B cell (primary cell): ENCODE results near the gene TAT. TPM values are rescaled to one million over a fixed set of nuclear protein-coding genes. Genes with fewer than 3 reads are reported as not detected.

Experiments used
- ATAC-seq: fragments of 200-7000 bp; cut with Tn5 transposase; one replicate; pipeline ENCODE4 v1.10.0; 2021; ENCODE audit warnings: low read depth, mild to moderate bottlenecking, moderate number of reproducible peaks, moderate library complexity
- CTCF ChIA-PET: fragments of 350-600 bp; sonication (Branson Sonifier 250); formaldehyde crosslinking; loops from one replicate; lab custom pipeline; 2021; ENCODE audit warnings: antibody characterized with exemption, inconsistent platforms; lab: Charles Lee
- POLR2A ChIA-PET: fragments of 350-600 bp; sonication (Branson Sonifier 250); formaldehyde crosslinking; loops from one replicate; lab custom pipeline; 2021; ENCODE audit warnings: antibody characterized with exemption; lab: Charles Lee
- DNase-seq: peaks from one replicate; pipeline ENCODE4 v3.0.0; 2013
- H2AFZ ChIP-seq: 2 replicates; pipeline ENCODE4 v1.6.1; 2012; ENCODE audit warnings: mild to moderate bottlenecking, low read depth, low read length; ENCODE audit not compliant: insufficient read depth, poor library complexity, severe bottlenecking
- H3K27ac ChIP-seq, 2 donors: 1 replicate in 1 of 2; 2 replicates in 1 of 2; pipeline ENCODE4 v1.5.1; 2012 to 2013; ENCODE audit warnings: low read length in 2 of 2, mild to moderate bottlenecking in 2 of 2, moderate library complexity in 1 of 2
- H3K27me3 ChIP-seq, 4 experiments: fragments of 200-600 bp in 1 of 4; sonication (generic) in 1 of 4; replicated peaks in 1 of 4; 1 replicate in 2 of 4; 2 replicates in 2 of 4; pipeline versions ENCODE4 v1.6.1 to v1.7.0; 2013 to 2016; ENCODE audit warnings: low read length in 3 of 4, mild to moderate bottlenecking in 2 of 4, mixed read lengths in 1 of 4, moderate library complexity in 1 of 4; ENCODE audit not compliant: insufficient read depth in 4 of 4, control insufficient read depth in 3 of 4; ENCODE audit errors: control extremely low read depth in 1 of 4
- H3K36me3 ChIP-seq, 2 experiments: replicated peaks in 1 of 2; 1 replicate in 1 of 2; 2 replicates in 1 of 2; pipeline versions ENCODE4 v1.6.1 to v1.7.1; 2013; ENCODE audit warnings: low read length in 1 of 2; ENCODE audit not compliant: insufficient read depth in 2 of 2, control insufficient read depth in 1 of 2; ENCODE audit errors: control extremely low read depth in 1 of 2, extremely low read depth in 1 of 2
- H3K4me1 ChIP-seq, 2 donors: fragments of 200-600 bp in 1 of 2; sonication (generic) in 1 of 2; 1 replicate in 1 of 2; 2 replicates in 1 of 2; pipeline versions ENCODE4 v1.5.1 to v1.6.1; 2013 to 2017; ENCODE audit warnings: low read length in 2 of 2; ENCODE audit not compliant: control insufficient read depth in 2 of 2, insufficient read depth in 2 of 2
- H3K4me2 ChIP-seq: replicated peaks from 2 replicates; pipeline ENCODE3; 2012; ENCODE audit warnings: mild to moderate bottlenecking, low read depth, low read length; ENCODE audit not compliant: poor library complexity, severe bottlenecking
- H3K4me3 ChIP-seq, 5 experiments: fragments of 200-600 bp in 1 of 5; sonication (generic) in 1 of 5; 1 replicate in 3 of 5; 2 replicates in 2 of 5; pipeline versions ENCODE4 v1.5.1 to v1.7.0; 2011 to 2016; ENCODE audit warnings: low read length in 4 of 5, mild to moderate bottlenecking in 4 of 5, low read depth in 2 of 5, control low read depth in 1 of 5, moderate library complexity in 1 of 5; ENCODE audit not compliant: insufficient read depth in 1 of 5; ENCODE audit errors: control extremely low read depth in 1 of 5, extremely low read depth in 1 of 5
- H3K79me2 ChIP-seq: fragments of 200-600 bp; sonication (generic); one replicate; pipeline ENCODE4 v1.6.0; 2016; ENCODE audit warnings: low read length; ENCODE audit not compliant: control insufficient read depth, insufficient read depth
- H3K9ac ChIP-seq: fragments of 200-600 bp; sonication (generic); 2 replicates; pipeline ENCODE4 v1.6.1; 2017; ENCODE audit warnings: mild to moderate bottlenecking, low read length, moderate library complexity
- H3K9me3 ChIP-seq, 3 donors: one replicate each; pipeline versions ENCODE4 v1.6.1 to v1.7.1; 2013; ENCODE audit warnings: low read length in 2 of 3; ENCODE audit not compliant: control insufficient read depth in 2 of 3, insufficient read depth in 1 of 3; ENCODE audit errors: control extremely low read depth in 1 of 3
- H4K20me1 ChIP-seq: 2 replicates; pipeline ENCODE4 v1.6.0; 2012; ENCODE audit warnings: mild to moderate bottlenecking, low read length; ENCODE audit not compliant: insufficient read depth, control insufficient read depth, poor library complexity, severe bottlenecking
- H3K27ac Mint-ChIP-seq: one replicate; pipeline ENCODE4 v1.8.0; 2021; ENCODE audit warnings: mixed read lengths
- H3K27me3 Mint-ChIP-seq: one replicate; pipeline ENCODE4 v1.8.0; 2021; ENCODE audit warnings: mixed read lengths
- H3K4me1 Mint-ChIP-seq: one replicate; pipeline ENCODE4 v1.8.0; 2021; ENCODE audit warnings: mixed read lengths
- H3K4me3 Mint-ChIP-seq: one replicate; pipeline ENCODE4 v1.8.0; 2021; ENCODE audit warnings: mixed read lengths
- H3K9me3 Mint-ChIP-seq: one replicate; pipeline ENCODE4 v1.8.0; 2022; ENCODE audit warnings: mixed read lengths; ENCODE audit not compliant: insufficient read depth
- EZH2 ChIP-seq: IDR thresholded peaks from 2 replicates; pipeline ENCODE4 v1.6.1; 2012; ENCODE audit warnings: borderline replicate concordance, low read depth, mild to moderate bottlenecking, moderate library complexity, low read length; ENCODE audit not compliant: insufficient read depth, poor library complexity, severe bottlenecking
- WGBS: methylation state at CpG from one replicate; pipeline ENCODE4 v1.1.5; 2013; ENCODE audit warnings: missing lambda C conversion rate; ENCODE audit not compliant: insufficient coverage; 5-methylcytosine and 5-hydroxymethylcytosine counted together
- intact Hi-C: fragments of 100-400 bp; cut with micrococcal nuclease; formaldehyde crosslinking; loops from one replicate; pipeline ENCODE4 v1.10.0; 2022
- polyA plus RNA-seq: library from polyadenylated mRNA; depleted of rRNA; stranded (reverse); fragments of >200 nt; gene quantifications from 2 replicates; pipeline ENCODE4 v1.2.3, GENCODE V29; 2012
- total RNA-seq, 2 donors: library from RNA; stranded (reverse); fragments of 120-200 nt in 1 of 2; gene quantifications; 1 replicate in 1 of 2; 2 replicates in 1 of 2; pipeline versions ENCODE4 v1.2.3 to v1.2.4, GENCODE V29; 2013 to 2022
- TF ChIP-seq, protein P1 (sequence below): fragments of 200-600 bp; IDR thresholded peaks from one replicate; pipeline ENCODE4 v1.8.0; 2022; ENCODE audit warnings: antibody characterized with exemption, mild to moderate bottlenecking

Gene TAT
- total and polyA plus RNA-seq, 2 donors (not counting 1 experiment from before 2014, with no cell fraction given), result not detected

DNA sequence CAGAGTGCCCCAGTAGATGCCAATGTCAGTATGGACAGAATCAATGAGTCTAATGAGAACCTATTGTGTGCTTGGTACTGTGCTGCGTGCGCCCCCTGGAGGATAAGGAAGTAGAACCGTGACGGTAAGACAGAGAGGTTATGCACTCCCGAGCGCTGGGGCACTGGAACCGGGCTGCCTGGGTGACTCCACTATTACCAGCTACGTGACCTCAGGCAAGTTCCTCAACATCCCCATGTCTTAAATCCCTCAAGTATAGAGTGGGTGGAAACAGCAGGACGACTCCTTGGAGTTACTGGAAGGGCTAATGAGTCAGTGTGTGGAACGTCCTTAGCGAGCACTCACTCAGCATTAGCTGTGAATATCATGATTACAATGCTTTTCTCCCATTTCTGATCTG, 34.5 kb downstream of the TAT start:
- ATAC-seq (peak; percentile 76), DNase-seq (peak; percentile 70)
- H3K36me3 ChIP-seq, result no peaks in the 10 kb centered on the region
- H3K9me3 ChIP-seq, result no peaks in the 10 kb centered on the region
- no peaks in the 10 kb centered on the region for H3K79me2 ChIP-seq
- H3K9me3 Mint-ChIP-seq, result no peaks in the 10 kb centered on the region
- WGBS, result 4% methylated on average over 5 of the region's 11 CpGs
- H3K27me3 ChIP-seq, result peaks cover 0 to 4% (median 1%) of the 10 kb centered on the region in 4 experiments
- no peak overlapping the region for H2AFZ ChIP-seq
- H3K4me1 ChIP-seq, result peaks cover 13 to 15% of the 10 kb centered on the region in 2 donors
- no peak overlapping the region for H3K9ac ChIP-seq
- intact Hi-C loops, result no loop called here
- H3K27ac ChIP-seq, result no peak overlapping the region
- H3K4me1 Mint-ChIP-seq, result peaks cover 15% of the 10 kb centered on the region
- H3K4me2 ChIP-seq, result peak overlapping the region; percentile 40
- no peak for TF ChIP-seq EZH2
- TF ChIP-seq, protein P1, sequence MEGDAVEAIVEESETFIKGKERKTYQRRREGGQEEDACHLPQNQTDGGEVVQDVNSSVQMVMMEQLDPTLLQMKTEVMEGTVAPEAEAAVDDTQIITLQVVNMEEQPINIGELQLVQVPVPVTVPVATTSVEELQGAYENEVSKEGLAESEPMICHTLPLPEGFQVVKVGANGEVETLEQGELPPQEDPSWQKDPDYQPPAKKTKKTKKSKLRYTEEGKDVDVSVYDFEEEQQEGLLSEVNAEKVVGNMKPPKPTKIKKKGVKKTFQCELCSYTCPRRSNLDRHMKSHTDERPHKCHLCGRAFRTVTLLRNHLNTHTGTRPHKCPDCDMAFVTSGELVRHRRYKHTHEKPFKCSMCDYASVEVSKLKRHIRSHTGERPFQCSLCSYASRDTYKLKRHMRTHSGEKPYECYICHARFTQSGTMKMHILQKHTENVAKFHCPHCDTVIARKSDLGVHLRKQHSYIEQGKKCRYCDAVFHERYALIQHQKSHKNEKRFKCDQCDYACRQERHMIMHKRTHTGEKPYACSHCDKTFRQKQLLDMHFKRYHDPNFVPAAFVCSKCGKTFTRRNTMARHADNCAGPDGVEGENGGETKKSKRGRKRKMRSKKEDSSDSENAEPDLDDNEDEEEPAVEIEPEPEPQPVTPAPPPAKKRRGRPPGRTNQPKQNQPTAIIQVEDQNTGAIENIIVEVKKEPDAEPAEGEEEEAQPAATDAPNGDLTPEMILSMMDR, result peak; percentile 73
- H3K4me3 ChIP-seq, result no peak overlapping the region
- H3K4me3 Mint-ChIP-seq, result no peak overlapping the region
- peaks cover 12% of the 10 kb centered on the region for H3K27me3 Mint-ChIP-seq
- CTCF ChIA-PET, result interaction anchor here (0.6 to 1.7 kb wide), 9 partner anchors 12 to 129 kb away, joined by 3 to 8 read pairs (median 3); no protein-coding TSS in a partner anchor
- H4K20me1 ChIP-seq, result no peaks in the 10 kb centered on the region
- POLR2A ChIA-PET, result no interaction called here
- no peak overlapping the region for H3K27ac Mint-ChIP-seq

DNA sequence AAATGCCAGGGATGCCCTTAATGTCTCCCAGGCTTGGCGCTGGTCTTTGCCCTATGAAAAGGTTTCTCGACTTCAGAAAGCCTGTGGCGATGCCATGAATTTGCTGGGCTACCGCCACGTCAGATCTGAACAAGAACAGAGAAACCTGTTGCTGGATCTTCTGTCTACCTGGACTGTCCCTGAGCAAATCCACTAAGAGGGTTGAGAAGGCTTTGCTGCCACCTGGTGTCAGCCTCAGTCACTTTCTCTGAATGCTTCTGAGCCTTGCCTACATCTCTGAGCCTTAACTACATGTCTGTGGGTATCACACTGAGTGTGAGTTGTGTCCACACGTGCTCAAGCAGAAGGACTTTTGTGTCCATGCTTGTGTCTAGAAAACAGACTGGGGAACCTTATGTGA, 39.2 kb downstream of the TAT start:
- H3K4me3 Mint-ChIP-seq, result no peak overlapping the region
- no peak overlapping the region for H3K27ac Mint-ChIP-seq
- no peak overlapping the region for H3K9ac ChIP-seq
- H3K27ac ChIP-seq, result no peak overlapping the region
- peak overlapping the region; percentile 17 for H2AFZ ChIP-seq
- H3K9me3 Mint-ChIP-seq, result no peaks in the 10 kb centered on the region
- no peaks in the 10 kb centered on the region for H4K20me1 ChIP-seq
- no peaks in the 10 kb centered on the region for H3K36me3 ChIP-seq
- H3K4me1 Mint-ChIP-seq, result peaks cover 15% of the 10 kb centered on the region
- H3K9me3 ChIP-seq, result no peaks in the 10 kb centered on the region
- H3K4me1 ChIP-seq, result peaks cover 13 to 15% of the 10 kb centered on the region in 2 donors
- peak; percentile 73 for ATAC-seq
- CTCF ChIA-PET, result interaction anchor here (0.9 to 4.2 kb wide), 8 partner anchors 11 to 126 kb away, joined by 3 to 67 read pairs (median 11); partner anchors contain the start of gene CHST4
- intact Hi-C loops, result loop anchor here (1.0 kb wide), 2 partner anchors 28 to 74 kb away; no protein-coding TSS in a partner anchor
- no peak overlapping the region for H3K4me2 ChIP-seq
- 75% methylated on average over 6 of the region's 6 CpGs for WGBS
- H3K27me3 ChIP-seq, result peaks cover 0 to 7% (median 2%) of the 10 kb centered on the region in 4 experiments
- POLR2A ChIA-PET, result no interaction called here
- H3K79me2 ChIP-seq, result no peaks in the 10 kb centered on the region
- H3K27me3 Mint-ChIP-seq, result peaks cover 13% of the 10 kb centered on the region
- DNase-seq, result peak; percentile 64
- TF ChIP-seq, protein P1, result peak; percentile 80
- TF ChIP-seq EZH2, result no peak
- H3K4me3 ChIP-seq, result no peak overlapping the region
